B cell (primary cell): Measurements from ENCODE around the gene CRY1.

ENCODE experiments used
- CTCF ChIP-seq: fragments of 200-600 bp; IDR thresholded peaks from one replicate; pipeline ENCODE4 v1.8.0; 2022; ENCODE audit warnings: antibody characterized with exemption, mild to moderate bottlenecking
- EZH2 ChIP-seq: IDR thresholded peaks from 2 replicates; pipeline ENCODE4 v1.6.1; 2012; ENCODE audit warnings: borderline replicate concordance, low read depth, mild to moderate bottlenecking, moderate library complexity, low read length; ENCODE audit not compliant: insufficient read depth, poor library complexity, severe bottlenecking

- TF ChIP-seq CTCF (no peak), EZH2 (no peak)
These were observed 48.2 kb downstream of the CRY1 start for GRCh38 chr12:107045186-107045585.
